ENCODE results near the gene ZFAND4. TPM values are rescaled to one million over a fixed set of nuclear protein-coding genes. Genes with fewer than 3 reads are reported as not detected.
A peak's percentile ranks its signal among the peaks of the same experiment; 100 is the strongest.
"Not testable (repeated sequence)": the region's sequence is repeated elsewhere in the genome, so short reads cannot be mapped to it uniquely, and the experiment has no call there.

The ZFAND4 gene
- total RNA-seq: 10 to 100 TPM in 3 of 8 experiments, 1 to 10 TPM in 5; 5.1 to 14.4 (median 9.0) TPM

DNA sequence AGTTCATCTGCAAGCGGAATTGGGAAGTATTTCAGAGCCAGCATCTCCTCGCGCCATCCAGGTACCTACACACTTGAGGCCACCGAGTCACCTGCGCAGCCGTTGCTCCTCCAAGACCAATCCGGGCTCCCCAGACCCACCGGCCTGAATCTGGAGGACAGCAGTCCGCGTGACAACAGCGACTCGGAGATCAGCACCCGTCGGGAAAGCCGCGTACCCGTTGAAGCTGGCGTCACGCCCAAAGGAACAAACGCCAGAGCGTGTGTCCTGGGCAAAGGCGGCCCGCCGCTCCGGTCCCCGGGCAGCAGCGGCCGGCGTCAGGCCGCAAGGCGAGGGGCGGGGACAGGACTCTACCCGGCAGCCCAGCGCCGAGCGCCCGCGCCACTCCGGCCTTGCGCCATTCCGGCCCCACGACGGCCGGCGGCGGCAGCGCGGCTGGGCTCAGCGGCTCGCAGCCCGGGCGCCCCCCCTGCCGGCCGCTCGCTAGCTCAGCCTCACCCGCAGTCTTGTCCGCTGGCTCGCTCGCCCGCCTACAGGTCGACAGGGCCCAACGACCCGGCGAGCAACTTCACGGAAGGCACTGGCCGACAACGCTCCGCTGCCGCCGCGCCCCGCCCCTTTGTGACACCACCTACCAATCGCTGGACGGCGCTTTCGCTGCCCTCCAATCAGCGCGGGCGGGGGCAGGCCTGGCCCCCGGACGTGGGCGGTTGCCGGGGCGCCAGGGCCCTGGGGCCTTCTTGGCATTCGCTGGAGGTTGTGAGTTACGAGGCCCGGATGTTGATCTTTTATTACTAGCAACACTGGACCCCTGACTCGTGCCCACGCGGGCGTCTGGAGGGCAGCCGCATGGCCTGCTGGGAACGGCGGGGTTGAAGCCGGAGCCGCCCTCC, at the start of gene ZFAND4:
TSS of gene ZFAND4 (minus strand) at position 592 of the 893 bp plus-strand sequence. CDS start 9,047 bp downstream, outside the sequence.
- H3K4me3 ChIP-seq: peak within 1 kb of the TSS; percentile 54 to 78 (median 60)
- peak; percentile 93 to 98 (median 96) for ATAC-seq (replicated peaks in 6 of 8)
- H3K27ac ChIP-seq: peak within 1 kb of the TSS; percentile 30 to 83
- in situ Hi-C loops (cut with MboI; ENCODE audit: low pct_unique_long_range_greater_than_20kb in 2 of 9, low sequenced_read_pairs in 9 of 9, unreplicated experiment in 9 of 9): loop anchor here in 3 of 9 experiments (10.0 to 25.0 kb wide), 3 partner anchors 208 to 410 kb away; no protein-coding TSS in a partner anchor
- WGBS, 10 experiments: 0 to 14% (median 0%) methylated on average over 1 to 17 of the region's 96 CpGs; no CpG with 5 or more reads in 5 of the 10 experiments
- H3K4me1 ChIP-seq (replicated peaks in 1 of 2): no peaks in the 10 kb centered on the region

DNA sequence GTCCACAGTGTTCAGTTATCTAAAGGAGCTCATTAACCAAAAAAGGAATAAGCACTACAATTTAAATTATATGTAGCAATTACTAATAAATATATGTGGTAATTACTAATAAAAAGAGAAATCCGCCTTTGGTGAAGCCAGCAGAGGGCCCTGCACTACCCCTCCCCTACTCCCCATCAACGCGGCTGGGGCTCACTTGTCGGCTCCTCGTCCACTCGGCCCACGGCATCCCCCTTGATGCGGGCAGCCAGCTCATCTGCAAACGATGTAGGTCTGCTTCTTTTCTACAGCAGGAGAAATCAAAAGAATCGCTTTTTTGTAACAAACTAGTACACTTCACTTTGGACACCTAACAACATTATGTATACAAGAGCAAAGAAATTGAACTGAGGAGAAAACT, 48.9 kb upstream of the ZFAND4 start:
- WGBS, 10 experiments: 20 to 27% methylated on average over 1 to 3 of the region's 10 CpGs; no CpG with 5 or more reads in 8 of the 10 experiments
- in situ Hi-C loops (cut with MboI; ENCODE audit: low pct_unique_long_range_greater_than_20kb in 2 of 9, low sequenced_read_pairs in 9 of 9, unreplicated experiment in 9 of 9); ATAC-seq (replicated peaks in 6 of 8); H3K27ac ChIP-seq; H3K4me3 ChIP-seq; H3K4me1 ChIP-seq (replicated peaks in 1 of 2): not testable (repeated sequence)

DNA sequence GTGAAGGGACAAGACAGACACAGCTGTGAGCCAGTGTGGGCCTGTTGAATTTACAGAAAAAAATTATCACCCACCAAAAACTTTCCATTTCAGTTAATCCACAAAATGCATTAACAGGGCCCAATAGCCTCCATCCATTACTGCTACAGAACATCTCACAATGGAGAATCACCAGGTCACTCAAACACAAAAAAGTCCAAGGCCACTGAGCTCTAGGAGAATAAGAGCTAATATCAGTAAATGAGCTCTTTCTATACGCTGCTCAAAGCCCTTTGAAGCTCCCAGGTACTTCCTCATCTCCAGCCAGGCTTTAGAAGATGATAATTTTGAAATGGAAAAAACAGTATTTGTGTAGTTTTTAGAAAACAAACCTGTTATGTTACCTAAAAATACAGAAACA, 45.1 kb upstream of the ZFAND4 start:
- H3K4me3 ChIP-seq; H3K27ac ChIP-seq; in situ Hi-C loops (cut with MboI; ENCODE audit: low pct_unique_long_range_greater_than_20kb in 2 of 9, low sequenced_read_pairs in 9 of 9, unreplicated experiment in 9 of 9); ATAC-seq (replicated peaks in 6 of 8); H3K4me1 ChIP-seq (replicated peaks in 1 of 2): not testable (repeated sequence)
- WGBS, 10 experiments: 0 to 63% (median 40%) methylated on average over 1 of the region's 1 CpG; no CpG with 5 or more reads in 3 of the 10 experiments

DNA sequence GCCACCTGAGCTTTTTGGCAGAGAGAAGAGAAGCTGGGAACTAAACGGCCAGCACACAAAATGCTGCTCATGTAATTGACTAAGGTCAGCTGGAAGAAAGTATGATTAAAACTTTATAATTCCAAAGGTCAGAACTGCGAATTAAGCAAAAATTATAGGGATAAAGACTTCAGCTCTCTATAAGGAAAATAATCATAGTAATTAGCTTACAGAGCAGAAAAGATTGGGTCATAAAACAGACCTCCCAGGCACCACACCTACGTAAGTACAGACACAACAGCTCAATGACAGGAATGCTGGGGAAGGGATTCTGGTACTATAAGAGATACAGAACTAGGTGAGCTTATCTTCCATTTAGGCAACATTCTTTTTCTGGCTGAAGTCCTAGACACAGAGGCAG, 44.5 kb upstream of the ZFAND4 start:
- in situ Hi-C loops (cut with MboI; ENCODE audit: low pct_unique_long_range_greater_than_20kb in 2 of 9, low sequenced_read_pairs in 9 of 9, unreplicated experiment in 9 of 9); H3K27ac ChIP-seq: not testable (repeated sequence)
- 0 to 63% (median 41%) methylated on average over 1 to 3 of the region's 3 CpGs; no CpG with 5 or more reads in 1 of the 10 experiments for WGBS, 10 experiments

DNA sequence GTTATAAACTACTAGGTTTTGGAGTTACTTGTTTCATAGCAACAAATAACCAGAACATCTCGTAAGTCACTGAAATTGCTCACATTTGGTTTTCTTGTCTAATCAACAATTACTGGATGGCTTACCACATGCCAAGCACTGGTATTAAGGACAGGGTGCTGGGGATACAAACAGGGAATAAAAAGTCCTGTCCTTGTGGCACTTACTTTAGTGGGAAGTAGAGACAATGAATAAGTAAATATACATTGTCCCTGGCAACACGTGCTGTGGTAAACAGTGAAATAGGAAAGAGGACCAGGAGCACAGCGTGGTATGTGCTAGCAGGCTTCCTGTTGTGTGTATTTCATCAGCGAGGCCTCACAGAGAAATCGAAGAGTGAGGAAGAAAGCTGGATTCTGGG, 38.7 kb upstream of the ZFAND4 start:
- WGBS, 10 experiments: 60 to 80% (median 80%) methylated on average over 1 to 2 of the region's 5 CpGs; no CpG with 5 or more reads in 7 of the 10 experiments
- H3K4me1 ChIP-seq (replicated peaks in 1 of 2); H3K4me3 ChIP-seq; H3K27ac ChIP-seq; in situ Hi-C loops (cut with MboI; ENCODE audit: low pct_unique_long_range_greater_than_20kb in 2 of 9, low sequenced_read_pairs in 9 of 9, unreplicated experiment in 9 of 9): not testable (repeated sequence)
- ATAC-seq (replicated peaks in 6 of 8): peak in 1 of 8 experiments; percentile 63

More for the DNA sequence above, 44.5 kb upstream of the ZFAND4 start:
- H3K4me1 ChIP-seq (replicated peaks in 1 of 2); H3K4me3 ChIP-seq; ATAC-seq (replicated peaks in 6 of 8): not testable (repeated sequence)

DNA sequence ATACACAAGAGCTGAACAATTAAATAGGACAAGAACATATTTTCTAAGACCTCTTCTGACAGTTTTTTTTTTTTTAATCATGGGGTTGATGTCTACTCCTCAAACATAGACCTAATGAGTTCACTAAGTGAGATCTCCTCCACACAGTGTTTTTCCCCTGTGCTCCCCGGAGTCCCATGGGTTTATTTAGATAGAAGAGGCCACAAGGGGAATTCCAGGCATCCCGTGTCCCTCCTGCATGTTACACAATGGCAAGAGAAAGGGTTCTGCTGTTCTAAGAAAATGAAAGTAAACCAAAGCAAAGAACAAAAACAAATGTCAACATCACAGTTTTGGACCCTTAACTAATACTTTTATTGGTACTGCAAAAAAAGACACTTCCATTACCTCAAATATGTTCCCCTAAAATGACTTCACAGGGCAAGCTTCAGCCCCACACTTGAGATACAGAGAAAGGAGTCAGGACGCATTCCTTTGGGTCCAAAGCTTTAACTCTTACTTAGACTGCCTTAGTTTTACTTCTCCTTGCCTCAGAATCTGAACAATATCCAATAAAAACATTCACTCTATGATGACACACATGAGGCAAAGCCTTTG, 37.7 kb upstream of the ZFAND4 start:
- no CpG with 5 or more reads among the region's 3 CpGs for WGBS, 10 experiments
- H3K4me1 ChIP-seq (replicated peaks in 1 of 2); H3K4me3 ChIP-seq; in situ Hi-C loops (cut with MboI; ENCODE audit: low pct_unique_long_range_greater_than_20kb in 2 of 9, low sequenced_read_pairs in 9 of 9, unreplicated experiment in 9 of 9); H3K27ac ChIP-seq: not testable (repeated sequence)
- peak in 2 of 8 experiments; percentile 68 to 81 for ATAC-seq (replicated peaks in 6 of 8)

DNA sequence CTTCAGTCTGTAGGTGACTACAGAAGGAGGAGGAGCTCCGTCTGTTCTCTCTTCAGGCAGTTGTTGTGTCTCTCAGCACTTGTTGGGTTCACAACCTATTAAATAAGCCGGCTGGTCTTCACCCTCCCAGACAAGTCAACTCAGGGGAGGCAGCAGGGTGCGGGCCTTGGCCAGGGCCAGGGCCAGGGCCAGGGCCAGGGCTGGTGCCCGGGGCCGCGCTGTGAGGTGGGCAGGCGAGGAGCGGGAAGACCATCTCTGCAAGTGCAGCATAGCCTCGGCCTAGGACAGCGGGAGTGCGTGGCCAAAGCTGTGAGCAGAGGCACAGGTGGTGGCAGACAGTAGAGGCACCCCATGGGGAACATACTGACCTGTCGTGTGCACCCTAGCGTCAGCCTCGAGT, 5.9 kb upstream of the ZFAND4 start:
- not testable (repeated sequence) for H3K4me3 ChIP-seq; H3K27ac ChIP-seq; ATAC-seq (replicated peaks in 6 of 8); H3K4me1 ChIP-seq (replicated peaks in 1 of 2)
- WGBS, 10 experiments: no CpG with 5 or more reads among the region's 14 CpGs
- in situ Hi-C loops (cut with MboI; ENCODE audit: low pct_unique_long_range_greater_than_20kb in 2 of 9, low sequenced_read_pairs in 9 of 9, unreplicated experiment in 9 of 9): loop anchor here in 1 of 9 experiments (10.0 kb wide), 1 partner anchor 214 kb away; no protein-coding TSS in a partner anchor

DNA sequence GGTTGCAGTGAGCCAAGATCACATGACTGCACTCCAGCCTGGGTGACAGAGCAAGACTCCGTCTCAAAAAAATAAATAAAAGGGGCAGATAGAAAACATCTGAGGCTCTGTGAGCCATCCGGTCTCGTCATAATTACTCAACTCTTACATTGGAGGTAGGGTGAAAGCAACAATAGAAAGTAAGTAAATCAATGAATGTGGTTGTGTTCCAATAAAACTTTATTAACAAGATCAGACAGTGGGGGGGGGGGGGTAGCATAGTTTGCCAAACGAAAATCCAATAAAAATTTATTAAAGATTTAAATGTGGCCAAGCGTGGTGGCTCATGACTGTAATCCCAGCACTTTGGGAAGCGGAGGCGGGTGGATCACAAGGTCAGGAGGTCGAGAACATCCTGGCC, 2.8 kb upstream of the ZFAND4 start:
- Histone ChIP-seq H3K4me1 (replicated peaks in 1 of 2) (no peaks in the 10 kb centered on the region), H3K4me3 (no peak overlapping the region), H3K27ac (no peak overlapping the region)
- in situ Hi-C loops (cut with MboI; ENCODE audit: low pct_unique_long_range_greater_than_20kb in 2 of 9, low sequenced_read_pairs in 9 of 9, unreplicated experiment in 9 of 9): loop anchor here in 1 of 9 experiments (10.0 kb wide), 1 partner anchor 211 kb away; no protein-coding TSS in a partner anchor
- WGBS, 10 experiments: 19 to 100% (median 77%) methylated on average over 1 to 6 of the region's 8 CpGs
- ATAC-seq (replicated peaks in 6 of 8): no peak

DNA sequence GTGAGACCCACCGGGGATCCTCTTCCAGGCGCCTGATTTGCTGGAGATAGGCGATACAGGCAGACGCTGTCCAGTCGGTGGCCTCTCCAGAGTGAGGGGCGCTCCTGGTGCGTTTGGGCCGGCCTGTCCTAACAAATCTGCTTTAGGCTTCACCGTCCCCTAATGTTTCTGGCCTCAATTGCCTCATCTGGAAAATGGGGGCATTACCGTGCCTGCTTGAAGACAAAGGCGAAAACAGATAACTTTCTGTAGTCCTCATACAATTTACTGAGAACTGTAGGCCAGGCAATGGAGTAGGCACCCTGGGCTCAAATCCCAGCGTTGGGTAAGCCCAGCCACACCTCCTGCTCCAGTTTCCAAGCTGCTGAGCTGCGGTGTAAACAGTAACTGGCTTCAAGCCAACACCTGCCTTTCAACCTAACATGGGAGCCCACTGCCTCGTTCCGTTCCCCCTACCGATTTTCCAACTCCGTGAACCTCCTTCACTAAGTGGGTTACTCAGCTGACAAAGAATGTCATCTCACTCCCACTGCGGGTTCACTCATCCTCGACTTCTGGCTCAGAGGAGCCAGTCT, 589 bp upstream of the ZFAND4 start:
- no peak for ATAC-seq (replicated peaks in 6 of 8)
- Histone ChIP-seq H3K4me1 (replicated peaks in 1 of 2) (no peaks in the 10 kb centered on the region), H3K4me3 (peak overlapping the region; percentile 54 to 78 (median 60)), H3K27ac (peak overlapping the region; percentile 16 to 29)
- 40 to 100% (median 82%) methylated on average over 1 to 9 of the region's 19 CpGs for WGBS, 10 experiments
- in situ Hi-C loops (cut with MboI; ENCODE audit: low pct_unique_long_range_greater_than_20kb in 2 of 9, low sequenced_read_pairs in 9 of 9, unreplicated experiment in 9 of 9): loop anchor here in 3 of 9 experiments (10.0 to 25.0 kb wide), 3 partner anchors 208 to 411 kb away; no protein-coding TSS in a partner anchor

DNA sequence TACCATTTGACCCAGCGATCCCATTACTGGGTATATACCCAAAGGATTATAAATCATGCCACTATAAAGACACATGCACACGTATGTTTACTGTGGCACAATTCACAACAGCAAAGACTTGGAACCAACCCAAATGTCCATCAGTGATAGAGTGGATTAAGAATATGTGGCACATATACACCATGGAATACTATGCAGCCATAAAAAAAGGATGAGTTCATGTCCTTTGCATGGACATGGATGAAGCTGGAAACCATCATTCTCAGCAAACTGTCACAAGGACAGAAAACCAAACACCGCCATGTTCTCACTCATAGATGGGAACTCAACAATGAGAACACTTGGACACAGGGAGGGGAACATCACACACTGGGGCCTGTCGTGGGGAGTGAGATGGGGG, 1.3 kb downstream of the ZFAND4 start:
- WGBS, 10 experiments: 86 to 100% (median 100%) methylated on average over 1 of the region's 4 CpGs; no CpG with 5 or more reads in 7 of the 10 experiments
- in situ Hi-C loops (cut with MboI; ENCODE audit: low pct_unique_long_range_greater_than_20kb in 2 of 9, low sequenced_read_pairs in 9 of 9, unreplicated experiment in 9 of 9): loop anchor here in 3 of 9 experiments (10.0 to 25.0 kb wide), 3 partner anchors 206 to 409 kb away; no protein-coding TSS in a partner anchor
- not testable (repeated sequence) for ATAC-seq (replicated peaks in 6 of 8); H3K27ac ChIP-seq; H3K4me1 ChIP-seq (replicated peaks in 1 of 2)
- H3K4me3 ChIP-seq: peak overlapping the region in 2 of 5 donors; percentile 60 to 78

DNA sequence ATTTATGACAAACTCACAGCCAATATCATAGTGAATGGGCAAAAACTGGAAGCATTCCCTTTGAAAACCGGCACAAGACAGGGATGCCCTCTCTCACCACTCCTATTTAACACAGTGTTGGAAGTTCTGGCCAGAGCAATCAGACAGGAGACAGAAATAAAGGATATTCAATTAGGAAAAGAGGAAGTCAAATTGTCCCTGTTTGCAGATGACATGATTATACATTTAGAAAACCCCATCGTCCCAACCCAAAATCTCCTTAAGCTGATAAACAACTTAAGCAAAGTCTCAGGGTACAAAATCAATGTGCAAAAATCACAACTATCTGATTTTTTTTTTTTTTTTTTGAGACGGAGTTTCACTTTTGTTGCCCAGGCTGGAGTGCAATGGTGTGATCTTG, 2.7 kb downstream of the ZFAND4 start:
- H3K4me1 ChIP-seq (replicated peaks in 1 of 2); ATAC-seq (replicated peaks in 6 of 8); H3K27ac ChIP-seq; H3K4me3 ChIP-seq: not testable (repeated sequence)
- 70 to 100% (median 82%) methylated on average over 1 to 2 of the region's 3 CpGs; no CpG with 5 or more reads in 5 of the 10 experiments for WGBS, 10 experiments
- in situ Hi-C loops (cut with MboI; ENCODE audit: low pct_unique_long_range_greater_than_20kb in 2 of 9, low sequenced_read_pairs in 9 of 9, unreplicated experiment in 9 of 9): loop anchor here in 3 of 9 experiments (10.0 to 25.0 kb wide), 3 partner anchors 205 to 408 kb away; no protein-coding TSS in a partner anchor

DNA sequence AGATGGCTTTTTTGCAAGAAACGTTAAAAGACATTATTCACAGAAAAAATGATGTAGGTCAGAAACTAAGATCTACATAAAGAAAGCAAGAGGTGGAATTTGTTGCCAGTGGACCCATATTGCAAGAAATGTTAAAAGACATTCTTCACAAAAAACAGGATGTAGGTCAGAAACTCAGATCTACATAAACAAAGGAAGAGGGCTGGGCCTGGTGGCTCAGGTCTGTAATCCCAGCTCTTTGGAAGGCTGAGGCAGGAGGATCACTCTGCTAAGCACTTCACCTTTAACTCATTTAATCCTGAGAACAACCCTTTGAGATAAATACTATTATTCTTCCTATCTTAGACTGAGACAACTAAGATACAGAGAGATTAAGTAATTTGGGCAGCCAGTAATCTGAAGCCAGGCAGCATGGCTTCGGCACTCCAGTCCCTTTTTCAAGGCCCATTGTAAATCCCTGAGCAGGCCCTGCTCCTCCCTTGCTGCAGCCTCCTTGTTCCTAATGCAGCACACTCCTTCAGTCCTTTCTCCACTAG, 11.6 kb downstream of the ZFAND4 start:
- H3K4me1 ChIP-seq (replicated peaks in 1 of 2): no peaks in the 10 kb centered on the region
- no peak for ATAC-seq (replicated peaks in 6 of 8)
- H3K27ac ChIP-seq: no peak overlapping the region
- 20 to 100% (median 88%) methylated on average over 1 to 2 of the region's 2 CpGs; no CpG with 5 or more reads in 1 of the 10 experiments for WGBS, 10 experiments
- H3K4me3 ChIP-seq: no peak overlapping the region
- in situ Hi-C loops (cut with MboI; ENCODE audit: low pct_unique_long_range_greater_than_20kb in 2 of 9, low sequenced_read_pairs in 9 of 9, unreplicated experiment in 9 of 9): loop anchor here in 3 of 9 experiments (25.0 kb wide), 2 partner anchors 199 to 399 kb away; no protein-coding TSS in a partner anchor

All from motor neuron (in vitro differentiated cells).